ENCODE results near the gene KIFAP3.
"Not testable (repeated sequence)": the region's sequence is repeated elsewhere in the genome, so short reads cannot be mapped to it uniquely, and the experiment has no call there.

Gene KIFAP3

DNA sequence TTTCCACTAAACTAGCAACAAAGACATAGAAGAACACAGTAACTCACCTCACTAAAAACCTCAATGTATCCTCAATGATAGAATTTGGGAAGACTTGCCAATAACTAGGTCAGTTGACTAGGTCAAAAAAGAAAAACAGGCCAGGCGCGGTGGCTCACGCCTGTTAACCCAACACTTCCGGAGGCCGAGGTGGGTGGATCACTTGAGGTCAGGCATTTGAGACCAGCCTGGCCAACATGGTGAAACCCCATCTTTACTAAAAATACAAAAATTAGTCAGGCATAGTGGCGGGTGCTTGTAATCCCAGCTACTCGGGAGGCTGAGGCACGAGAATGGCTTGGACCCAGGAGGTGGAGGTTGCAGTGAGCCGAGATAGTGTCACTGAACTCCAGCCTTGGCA, 156.3 kb downstream of the KIFAP3 start:
- DNase-seq: not testable (repeated sequence)

DNA sequence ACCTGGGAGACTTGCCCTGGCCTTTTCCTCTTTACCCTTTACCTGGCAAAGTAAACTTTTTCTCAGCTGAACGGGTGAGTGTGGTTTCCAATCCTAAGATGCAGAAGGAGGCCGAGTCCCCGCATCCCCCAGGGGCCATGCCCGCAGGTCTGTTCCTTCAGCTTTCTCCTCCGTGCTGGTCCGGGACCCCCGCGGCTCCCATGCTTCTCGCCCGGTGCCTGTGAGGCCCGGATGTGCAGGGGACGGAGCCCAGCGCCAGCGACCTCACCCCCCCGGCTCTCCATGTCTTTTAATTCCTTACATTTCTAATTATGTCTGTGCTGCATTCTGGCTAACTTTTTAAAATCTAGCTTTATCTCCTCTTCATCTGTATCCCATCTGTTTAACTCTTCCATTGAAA, 159.3 kb downstream of the KIFAP3 start:
- DNase-seq: no peak

- no peak for DNase-seq
These were observed 160.0 kb downstream of the KIFAP3 start for GRCh38 chr1:169914531-169914930.

DNA sequence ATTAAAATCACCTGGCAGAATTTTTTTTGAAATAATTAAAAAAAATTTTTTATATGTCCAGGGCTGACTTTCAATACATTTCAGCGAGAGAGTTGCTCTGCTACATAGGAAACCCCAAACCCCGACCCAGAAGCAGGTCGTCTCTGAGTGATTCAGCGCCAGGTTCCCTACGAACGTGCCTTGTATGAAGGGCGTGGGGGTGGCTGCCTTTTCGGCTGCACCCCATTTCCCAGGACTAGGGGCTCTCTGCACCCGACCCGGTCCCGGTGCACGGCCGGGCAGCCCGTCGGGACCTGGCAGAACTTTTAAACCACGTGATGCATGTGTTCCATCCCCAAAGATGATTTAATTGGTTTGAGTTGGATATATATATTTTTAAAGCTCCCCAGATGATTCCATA, 165.0 kb downstream of the KIFAP3 start:
- no peak for DNase-seq

DNA sequence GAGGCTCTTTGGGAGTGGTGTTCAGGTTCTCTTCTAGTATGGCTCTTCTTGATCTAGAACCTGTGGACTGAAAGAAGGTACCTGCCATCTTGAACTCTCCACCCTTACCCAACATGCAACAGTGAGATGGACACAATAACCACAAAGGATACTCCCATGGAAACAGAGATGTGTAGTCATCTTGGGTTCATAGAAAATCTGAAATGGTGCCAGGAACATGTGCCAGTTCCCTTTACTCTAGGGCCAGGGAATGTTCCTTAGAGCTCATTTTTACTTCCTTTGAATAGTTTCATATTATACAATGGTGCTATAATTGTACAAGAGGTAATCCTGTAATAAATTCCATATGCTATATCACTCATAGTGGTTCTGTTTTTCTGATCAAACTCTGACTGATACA, 167.6 kb downstream of the KIFAP3 start:
- DNase-seq: no peak

DNA sequence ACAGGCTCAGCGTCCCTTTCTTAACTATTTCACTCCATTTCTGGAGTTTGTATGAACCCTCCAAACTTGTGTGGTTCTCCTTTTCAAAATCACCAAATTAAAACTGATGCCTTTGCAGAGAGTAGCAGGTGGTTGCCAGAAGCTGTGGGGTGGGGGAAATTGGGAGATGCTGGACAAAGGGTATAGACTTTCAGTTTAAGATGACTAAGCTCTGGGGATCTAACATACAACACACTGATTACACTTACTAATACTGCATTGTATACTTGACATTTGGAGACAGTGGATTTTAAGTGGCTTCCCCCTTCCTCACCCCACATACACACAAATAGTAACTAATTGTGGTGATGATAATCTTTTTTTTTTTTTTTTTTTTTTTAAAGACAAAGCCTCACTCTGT, 169.7 kb downstream of the KIFAP3 start:
- no peak for DNase-seq

GRCh38 chr1:169902751-169903150, 171.7 kb downstream of the KIFAP3 start:
- no peak for DNase-seq

DNA sequence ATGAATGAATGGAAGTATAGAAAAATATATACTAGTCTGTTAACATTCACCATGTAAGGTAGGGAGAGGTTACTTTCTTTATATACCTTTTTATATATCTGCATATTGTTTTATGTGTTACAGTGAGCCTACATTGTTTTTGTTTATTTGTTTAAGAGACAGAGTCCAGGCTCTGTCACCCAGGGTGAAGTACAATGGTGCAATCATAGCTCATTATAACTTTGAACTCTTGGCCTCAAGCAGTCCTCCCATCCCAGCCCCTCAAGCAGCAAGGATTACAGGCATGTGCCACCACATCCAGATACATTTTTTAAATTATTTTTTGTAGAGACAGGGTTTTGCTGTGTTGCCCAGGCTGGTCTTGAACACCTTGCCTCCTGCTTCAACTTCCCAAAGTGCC, 173.4 kb downstream of the KIFAP3 start:
- DNase-seq: no peak

- DNase-seq: no peak
These were observed 173.9 kb downstream of the KIFAP3 start for GRCh38 chr1:169900571-169900970.

DNA sequence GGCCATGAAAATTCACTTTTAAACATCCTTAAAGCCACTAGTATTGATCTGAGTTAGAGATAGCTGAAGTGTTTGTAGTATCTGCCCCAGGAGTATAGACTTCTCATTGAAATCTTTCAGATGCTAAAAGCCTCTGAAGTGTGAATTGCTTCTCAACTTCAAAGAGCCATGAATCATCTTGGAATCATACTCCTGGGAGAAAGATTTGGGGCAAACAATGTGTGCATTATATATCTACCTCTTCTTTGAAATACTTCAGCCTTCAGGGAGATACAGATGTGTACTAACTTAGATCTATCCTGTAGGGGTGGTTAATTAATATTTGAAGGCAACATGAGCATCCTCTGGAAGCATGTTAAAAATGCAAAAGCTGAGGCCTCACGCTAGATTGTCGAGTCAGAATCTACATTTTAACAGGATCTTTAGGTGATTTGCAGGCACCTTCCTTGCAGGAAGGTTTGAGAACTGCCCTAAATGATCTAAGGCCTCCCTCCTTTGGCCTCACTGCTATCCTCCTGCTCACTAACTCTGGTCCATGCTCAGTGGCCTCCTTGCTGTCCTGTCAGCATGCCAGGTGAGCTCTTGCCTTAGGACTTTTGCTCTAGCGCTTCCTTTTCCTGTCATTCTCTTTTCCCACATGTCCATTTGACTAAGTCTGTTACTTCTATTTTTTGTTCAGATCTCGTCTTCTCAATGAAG, 174.8 kb downstream of the KIFAP3 start:
- no peak for DNase-seq

- DNase-seq: no peak
These were observed 178.5 kb downstream of the KIFAP3 start for GRCh38 chr1:169896013-169896412.

DNA sequence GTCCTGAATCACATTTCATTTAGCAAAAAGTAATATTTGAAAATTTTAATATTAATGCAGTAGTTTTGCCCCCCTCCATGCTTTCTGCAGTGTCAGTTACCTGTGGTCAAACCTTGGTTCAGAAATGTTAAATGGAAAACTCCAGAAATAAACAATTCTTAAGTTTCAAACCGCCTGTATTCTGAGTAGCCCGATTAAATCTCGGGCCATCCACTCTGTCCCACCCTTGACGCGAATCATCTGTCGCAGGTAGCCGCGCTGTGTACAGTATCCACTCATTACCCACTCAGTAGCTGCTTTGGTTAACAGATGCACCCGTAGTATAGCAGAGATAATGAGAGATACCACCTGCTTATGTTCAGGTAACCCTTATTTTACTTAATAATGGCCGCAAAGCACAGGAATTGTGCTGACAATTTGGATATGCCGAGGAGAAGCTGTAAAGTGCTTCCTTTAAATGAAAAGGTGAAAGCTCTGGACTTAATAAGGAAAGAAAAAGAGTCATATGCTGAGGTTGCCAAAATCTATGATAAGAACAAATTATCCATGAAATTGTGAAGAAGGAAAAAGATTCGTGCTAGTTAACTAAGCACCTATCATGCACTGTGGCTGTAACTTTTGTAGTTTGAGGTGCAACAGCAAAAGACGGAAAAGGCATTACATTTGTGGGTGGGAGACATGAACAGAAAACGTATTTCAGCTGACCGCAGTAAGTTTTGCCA, 179.9 kb downstream of the KIFAP3 start:
- no peak for DNase-seq

- peak; percentile 89 for DNase-seq
These were observed 180.7 kb downstream of the KIFAP3 start, which contains the start of gene SCYL3 for GRCh38 chr1:169893645-169894423. Gene SCYL3, minus strand, starts transcription at chr1:169893896. Its CDS starts 5,056 bp downstream, at chr1:169888840.

GRCh38 chr1:169892927-169893644, 181.4 kb downstream of the KIFAP3 start:
- DNase-seq: peak; percentile 50

- no peak for DNase-seq
These were observed 182.1 kb downstream of the KIFAP3 start for GRCh38 chr1:169892176-169892926.

DNA sequence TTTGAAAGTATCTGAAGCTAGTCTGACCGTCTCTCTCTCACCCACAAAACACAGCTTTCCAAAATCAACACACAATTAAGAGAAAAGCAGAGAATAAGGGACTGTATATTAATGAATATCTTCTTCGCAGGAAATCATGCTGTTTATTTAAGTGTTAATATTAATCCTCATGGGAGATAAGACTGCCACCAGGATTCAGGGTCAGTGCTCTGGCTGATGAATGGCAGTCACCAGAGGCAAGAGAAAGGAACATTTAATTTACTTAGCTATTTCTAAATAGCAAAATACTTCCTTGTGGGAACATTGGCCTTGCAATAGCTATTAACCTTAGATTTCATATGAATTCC, 183.0 kb downstream of the KIFAP3 start:
- no peak for DNase-seq

GRCh38 chr1:169890761-169891538, 183.5 kb downstream of the KIFAP3 start:
- DNase-seq: peak; percentile 32

DNA sequence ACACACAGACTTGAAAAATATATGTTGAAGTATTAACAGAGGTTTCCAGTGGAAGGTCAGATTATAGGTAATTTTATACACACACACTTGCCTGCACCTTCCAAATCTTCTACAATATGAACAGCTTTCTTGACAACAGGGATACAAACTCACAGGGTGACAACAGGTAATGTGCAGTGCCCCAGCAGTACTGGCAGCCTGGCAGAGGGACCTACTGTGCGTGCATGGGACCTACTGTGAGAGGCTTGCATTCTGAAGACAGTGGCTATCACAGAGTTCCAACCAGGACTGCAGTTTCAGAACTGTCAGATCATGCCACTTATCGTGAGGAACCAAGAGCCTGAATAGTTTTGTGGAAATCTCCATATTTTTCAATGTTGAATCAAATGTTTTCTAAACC, 184.6 kb downstream of the KIFAP3 start:
- DNase-seq: no peak

DNA sequence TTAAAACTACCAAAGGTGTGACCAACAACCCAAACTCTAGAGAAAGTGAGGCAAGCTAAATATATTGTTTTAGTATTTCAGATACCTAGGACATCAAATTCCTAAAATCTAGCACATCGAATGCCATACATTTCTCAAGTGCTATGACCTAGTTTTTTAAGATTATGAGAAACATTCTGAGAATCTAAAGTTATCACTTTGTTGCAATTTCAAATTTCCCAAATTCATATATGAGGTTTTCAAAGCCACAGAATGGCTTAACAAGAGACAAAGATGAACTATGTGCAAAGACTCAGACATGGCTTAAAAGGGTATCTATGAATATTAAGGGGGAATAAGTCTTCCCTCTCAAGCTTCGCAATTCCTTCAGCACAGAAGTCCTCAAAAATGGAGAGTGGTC, 187.6 kb downstream of the KIFAP3 start:
- DNase-seq: no peak

DNA sequence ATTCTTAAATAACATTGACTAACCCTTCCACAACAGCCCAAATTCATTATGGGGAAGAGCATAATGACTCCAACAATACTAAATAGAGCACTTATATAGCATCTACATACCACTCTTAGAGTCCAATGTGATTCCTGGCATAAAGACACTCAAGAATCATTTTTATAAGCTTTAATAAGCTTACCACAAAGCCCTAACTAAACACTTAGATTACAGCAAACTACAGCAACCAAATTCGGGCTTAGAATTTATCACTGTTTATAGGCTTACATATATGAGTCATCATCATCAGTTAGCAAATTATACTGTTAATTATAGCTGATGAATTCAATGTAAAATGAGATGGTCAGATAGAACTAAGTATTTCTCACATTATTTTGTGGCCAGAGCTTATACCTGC, 188.1 kb downstream of the KIFAP3 start:
- DNase-seq: no peak

DNA sequence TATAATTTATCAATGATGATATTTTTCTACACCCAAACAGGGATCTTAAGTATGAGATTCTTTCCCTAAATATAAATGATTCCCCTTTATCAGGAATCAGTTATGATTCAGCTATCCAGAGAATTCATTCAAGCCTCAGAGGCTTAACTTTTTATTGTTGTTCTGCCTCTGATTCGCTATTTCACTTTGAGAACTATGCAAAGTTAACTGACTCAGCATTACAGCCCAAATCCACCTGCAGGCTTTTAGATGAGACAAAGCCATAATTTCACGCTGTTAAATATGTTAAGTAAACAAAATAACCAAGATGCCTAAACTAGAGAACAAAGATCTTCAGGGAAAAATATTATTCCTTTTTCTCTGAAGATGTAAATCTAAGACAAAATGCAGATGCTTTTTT, 189.3 kb downstream of the KIFAP3 start:
- no peak for DNase-seq

DNA sequence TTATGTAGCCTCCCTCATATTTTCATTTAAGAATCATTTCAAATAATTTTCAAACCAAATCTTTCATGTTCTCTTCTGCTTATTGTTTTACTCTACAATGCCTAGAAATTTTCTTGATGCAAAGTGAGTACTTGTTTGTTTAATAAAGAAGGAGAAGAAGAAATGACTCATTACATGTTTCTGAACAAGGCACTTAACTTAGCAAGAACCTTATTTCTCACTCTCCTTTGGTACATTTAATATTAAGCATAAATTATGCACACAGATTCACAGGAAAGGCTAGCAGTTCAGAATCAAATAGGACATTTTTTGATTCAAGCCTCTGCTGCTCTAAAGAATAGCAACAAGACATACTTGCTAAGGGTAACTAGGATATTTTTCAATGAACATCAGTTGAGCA, 189.9 kb downstream of the KIFAP3 start:
- DNase-seq: no peak
